ENCODE measurements around the gene THEMIS.
"Not testable (repeated sequence)": the region's sequence is repeated elsewhere in the genome, so short reads cannot be mapped to it uniquely, and the experiment has no call there.

THEMIS gene

GRCh38 chr6:127886603-127887002 is 14.3 kb downstream of the THEMIS start:
- H3K27me3 ChIP-seq (ENCODE audit: control insufficient read depth in 2 of 2, insufficient read depth in 2 of 2, low read length in 2 of 2), result no peaks in the 10 kb centered on the region
- H3K4me3 ChIP-seq (ENCODE audit: low read length in 2 of 2), result no peak overlapping the region
- H3K9me3 ChIP-seq (ENCODE audit: control insufficient read depth in 2 of 2, low read length in 2 of 2), result no peaks in the 10 kb centered on the region
- no peak overlapping the region for H3K9ac ChIP-seq (ENCODE audit: low read depth in 1 of 2, low read length in 2 of 2)
- no peaks in the 10 kb centered on the region for H3K36me3 ChIP-seq (ENCODE audit: control insufficient read depth in 2 of 2, insufficient read depth in 2 of 2, low read length in 2 of 2)
- no peaks in the 10 kb centered on the region for H3K4me1 ChIP-seq (ENCODE audit: control insufficient read depth in 2 of 2, insufficient read depth in 2 of 2, low read length in 2 of 2)
- H3K27ac ChIP-seq (ENCODE audit: low read depth in 2 of 2, low read length in 2 of 2), result no peak overlapping the region

GRCh38 chr6:127884134-127884533 is 16.7 kb downstream of the THEMIS start:
- Histone ChIP-seq H3K9me3 (ENCODE audit: control insufficient read depth in 2 of 2, low read length in 2 of 2) (no peaks in the 10 kb centered on the region), H3K4me3 (ENCODE audit: low read length in 2 of 2) (no peak overlapping the region), H3K27me3 (ENCODE audit: control insufficient read depth in 2 of 2, insufficient read depth in 2 of 2, low read length in 2 of 2) (no peaks in the 10 kb centered on the region), H3K9ac (ENCODE audit: low read depth in 1 of 2, low read length in 2 of 2) (no peak overlapping the region), H3K36me3 (ENCODE audit: control insufficient read depth in 2 of 2, insufficient read depth in 2 of 2, low read length in 2 of 2) (no peaks in the 10 kb centered on the region), H3K4me1 (ENCODE audit: control insufficient read depth in 2 of 2, insufficient read depth in 2 of 2, low read length in 2 of 2) (no peaks in the 10 kb centered on the region), H3K27ac (ENCODE audit: low read depth in 2 of 2, low read length in 2 of 2) (no peak overlapping the region)

- H3K4me1 ChIP-seq (ENCODE audit: control insufficient read depth in 2 of 2, insufficient read depth in 2 of 2, low read length in 2 of 2); H3K36me3 ChIP-seq (ENCODE audit: control insufficient read depth in 2 of 2, insufficient read depth in 2 of 2, low read length in 2 of 2): not testable (repeated sequence)
Observed at GRCh38 chr6:127881949-127882348, 18.9 kb downstream of the THEMIS start.

GRCh38 chr6:127880429-127880828 is 20.4 kb downstream of the THEMIS start:
- no peak overlapping the region for H3K9ac ChIP-seq (ENCODE audit: low read depth in 1 of 2, low read length in 2 of 2)
- H3K9me3 ChIP-seq (ENCODE audit: control insufficient read depth in 2 of 2, low read length in 2 of 2), result no peaks in the 10 kb centered on the region
- no peaks in the 10 kb centered on the region for H3K36me3 ChIP-seq (ENCODE audit: control insufficient read depth in 2 of 2, insufficient read depth in 2 of 2, low read length in 2 of 2)
- H3K27me3 ChIP-seq (ENCODE audit: control insufficient read depth in 2 of 2, insufficient read depth in 2 of 2, low read length in 2 of 2), result no peaks in the 10 kb centered on the region
- no peaks in the 10 kb centered on the region for H3K4me1 ChIP-seq (ENCODE audit: control insufficient read depth in 2 of 2, insufficient read depth in 2 of 2, low read length in 2 of 2)
- H3K4me3 ChIP-seq (ENCODE audit: low read length in 2 of 2), result no peak overlapping the region
- no peak overlapping the region for H3K27ac ChIP-seq (ENCODE audit: low read depth in 2 of 2, low read length in 2 of 2)

More at GRCh38 chr6:127881949-127882348, 18.9 kb downstream of the THEMIS start:
- not testable (repeated sequence) for H3K4me3 ChIP-seq (ENCODE audit: low read length in 2 of 2); H3K9me3 ChIP-seq (ENCODE audit: control insufficient read depth in 2 of 2, low read length in 2 of 2); H3K27me3 ChIP-seq (ENCODE audit: control insufficient read depth in 2 of 2, insufficient read depth in 2 of 2, low read length in 2 of 2); H3K27ac ChIP-seq (ENCODE audit: low read depth in 2 of 2, low read length in 2 of 2); H3K9ac ChIP-seq (ENCODE audit: low read depth in 1 of 2, low read length in 2 of 2)

GRCh38 chr6:127879685-127880084 is 21.2 kb downstream of the THEMIS start:
- Histone ChIP-seq H3K9ac (ENCODE audit: low read depth in 1 of 2, low read length in 2 of 2) (no peak overlapping the region), H3K4me3 (ENCODE audit: low read length in 2 of 2) (no peak overlapping the region)

GRCh38 chr6:127878115-127878514 is 22.7 kb downstream of the THEMIS start:
- H3K9me3 ChIP-seq (ENCODE audit: control insufficient read depth in 2 of 2, low read length in 2 of 2), result peaks cover 0 to 2% of the 10 kb centered on the region in 2 donors
- H3K4me1 ChIP-seq (ENCODE audit: control insufficient read depth in 2 of 2, insufficient read depth in 2 of 2, low read length in 2 of 2), result no peaks in the 10 kb centered on the region

More at GRCh38 chr6:127879685-127880084, 21.2 kb downstream of the THEMIS start:
- H3K27me3 ChIP-seq (ENCODE audit: control insufficient read depth in 2 of 2, insufficient read depth in 2 of 2, low read length in 2 of 2), result no peaks in the 10 kb centered on the region
- no peak overlapping the region for H3K27ac ChIP-seq (ENCODE audit: low read depth in 2 of 2, low read length in 2 of 2)
- H3K9me3 ChIP-seq (ENCODE audit: control insufficient read depth in 2 of 2, low read length in 2 of 2), result no peaks in the 10 kb centered on the region
- no peaks in the 10 kb centered on the region for H3K4me1 ChIP-seq (ENCODE audit: control insufficient read depth in 2 of 2, insufficient read depth in 2 of 2, low read length in 2 of 2)
- no peaks in the 10 kb centered on the region for H3K36me3 ChIP-seq (ENCODE audit: control insufficient read depth in 2 of 2, insufficient read depth in 2 of 2, low read length in 2 of 2)

GRCh38 chr6:127877231-127877630 is 23.6 kb downstream of the THEMIS start:
- Histone ChIP-seq H3K4me3 (ENCODE audit: low read length in 2 of 2) (no peak overlapping the region), H3K4me1 (ENCODE audit: control insufficient read depth in 2 of 2, insufficient read depth in 2 of 2, low read length in 2 of 2) (no peaks in the 10 kb centered on the region), H3K9ac (ENCODE audit: low read depth in 1 of 2, low read length in 2 of 2) (no peak overlapping the region), H3K9me3 (ENCODE audit: control insufficient read depth in 2 of 2, low read length in 2 of 2) (peaks cover 0 to 2% of the 10 kb centered on the region in 2 donors), H3K27me3 (ENCODE audit: control insufficient read depth in 2 of 2, insufficient read depth in 2 of 2, low read length in 2 of 2) (no peaks in the 10 kb centered on the region), H3K36me3 (ENCODE audit: control insufficient read depth in 2 of 2, insufficient read depth in 2 of 2, low read length in 2 of 2) (no peaks in the 10 kb centered on the region), H3K27ac (ENCODE audit: low read depth in 2 of 2, low read length in 2 of 2) (no peak overlapping the region)

More at GRCh38 chr6:127878115-127878514, 22.7 kb downstream of the THEMIS start:
- no peak overlapping the region for H3K27ac ChIP-seq (ENCODE audit: low read depth in 2 of 2, low read length in 2 of 2)
- no peak overlapping the region for H3K4me3 ChIP-seq (ENCODE audit: low read length in 2 of 2)
- no peaks in the 10 kb centered on the region for H3K27me3 ChIP-seq (ENCODE audit: control insufficient read depth in 2 of 2, insufficient read depth in 2 of 2, low read length in 2 of 2)
- H3K36me3 ChIP-seq (ENCODE audit: control insufficient read depth in 2 of 2, insufficient read depth in 2 of 2, low read length in 2 of 2), result no peaks in the 10 kb centered on the region
- no peak overlapping the region for H3K9ac ChIP-seq (ENCODE audit: low read depth in 1 of 2, low read length in 2 of 2)

- Histone ChIP-seq H3K4me1 (ENCODE audit: control insufficient read depth in 2 of 2, insufficient read depth in 2 of 2, low read length in 2 of 2) (no peaks in the 10 kb centered on the region), H3K27ac (ENCODE audit: low read depth in 2 of 2, low read length in 2 of 2) (no peak overlapping the region), H3K36me3 (ENCODE audit: control insufficient read depth in 2 of 2, insufficient read depth in 2 of 2, low read length in 2 of 2) (no peaks in the 10 kb centered on the region), H3K9ac (ENCODE audit: low read depth in 1 of 2, low read length in 2 of 2) (no peak overlapping the region), H3K27me3 (ENCODE audit: control insufficient read depth in 2 of 2, insufficient read depth in 2 of 2, low read length in 2 of 2) (no peaks in the 10 kb centered on the region), H3K4me3 (ENCODE audit: low read length in 2 of 2) (no peak overlapping the region), H3K9me3 (ENCODE audit: control insufficient read depth in 2 of 2, low read length in 2 of 2) (peaks cover 0 to 2% of the 10 kb centered on the region in 2 donors)
Observed at GRCh38 chr6:127869772-127870404, 31.0 kb downstream of the THEMIS start.

- Histone ChIP-seq H3K36me3 (ENCODE audit: control insufficient read depth in 2 of 2, insufficient read depth in 2 of 2, low read length in 2 of 2) (no peaks in the 10 kb centered on the region), H3K27ac (ENCODE audit: low read depth in 2 of 2, low read length in 2 of 2) (no peak overlapping the region), H3K4me1 (ENCODE audit: control insufficient read depth in 2 of 2, insufficient read depth in 2 of 2, low read length in 2 of 2) (no peaks in the 10 kb centered on the region), H3K4me3 (ENCODE audit: low read length in 2 of 2) (no peak overlapping the region), H3K9ac (ENCODE audit: low read depth in 1 of 2, low read length in 2 of 2) (no peak overlapping the region), H3K27me3 (ENCODE audit: control insufficient read depth in 2 of 2, insufficient read depth in 2 of 2, low read length in 2 of 2) (no peaks in the 10 kb centered on the region), H3K9me3 (ENCODE audit: control insufficient read depth in 2 of 2, low read length in 2 of 2) (peaks cover 0 to 2% of the 10 kb centered on the region in 2 donors)
Observed at GRCh38 chr6:127869183-127869582, 31.7 kb downstream of the THEMIS start.

- Histone ChIP-seq H3K4me3 (ENCODE audit: low read length in 2 of 2) (no peak overlapping the region), H3K9me3 (ENCODE audit: control insufficient read depth in 2 of 2, low read length in 2 of 2) (no peaks in the 10 kb centered on the region), H3K9ac (ENCODE audit: low read depth in 1 of 2, low read length in 2 of 2) (no peak overlapping the region), H3K27ac (ENCODE audit: low read depth in 2 of 2, low read length in 2 of 2) (no peak overlapping the region), H3K4me1 (ENCODE audit: control insufficient read depth in 2 of 2, insufficient read depth in 2 of 2, low read length in 2 of 2) (no peaks in the 10 kb centered on the region), H3K27me3 (ENCODE audit: control insufficient read depth in 2 of 2, insufficient read depth in 2 of 2, low read length in 2 of 2) (no peaks in the 10 kb centered on the region), H3K36me3 (ENCODE audit: control insufficient read depth in 2 of 2, insufficient read depth in 2 of 2, low read length in 2 of 2) (no peaks in the 10 kb centered on the region)
Observed at GRCh38 chr6:127868338-127868737, 32.5 kb downstream of the THEMIS start.

All from mucosa of rectum (tissue), 2 donors.